Glomerular endothelial cell (primary cell): ENCODE data around the gene SLC6A20. TPM values are rescaled to one million over a fixed set of nuclear protein-coding genes. Genes with fewer than 3 reads are reported as not detected.

Experiments used
- DNase-seq: peaks from one replicate; pipeline ENCODE4 v3.0.0-alpha.2; 2011; ENCODE audit warnings: low read depth, low spot score; ENCODE audit errors: extremely low read depth
- total RNA-seq: library from RNA; depleted of rRNA; stranded (reverse); fragments of >200 nt; gene quantifications from 2 replicates; pipeline ENCODE4 v1.2.3, GENCODE V29; 2015

SLC6A20 gene
- total RNA-seq, 1 donor from 2014 or later = not detected

GRCh38 chr3:45730409-45731154 lies 65.8 kb downstream of the SLC6A20 start:
- no peak for DNase-seq

GRCh38 chr3:45729614-45730013 lies 66.7 kb downstream of the SLC6A20 start:
- no peak for DNase-seq

DNA sequence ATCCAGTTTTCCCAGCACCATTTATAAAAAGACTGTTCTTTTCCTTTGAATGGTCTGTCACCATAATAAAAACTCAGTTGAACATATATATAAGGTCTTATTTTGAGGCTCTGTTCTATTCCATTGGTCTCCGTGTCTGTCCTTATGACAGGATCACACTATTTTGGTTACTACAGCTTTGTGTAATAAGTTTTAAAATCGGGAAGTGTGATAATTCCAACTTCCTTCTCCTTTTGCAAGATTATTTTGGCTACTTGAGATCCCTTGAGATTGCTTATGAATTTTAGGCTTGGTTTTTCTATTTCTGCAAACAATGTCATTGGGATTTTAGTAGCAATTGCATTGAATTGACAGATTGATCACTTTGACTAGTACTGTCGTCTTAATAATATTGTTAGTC lies 71.4 kb downstream of the SLC6A20 start:
- DNase-seq = no peak

- no peak for DNase-seq
Observed at GRCh38 chr3:45719655-45720487, 76.5 kb downstream of the SLC6A20 start.

DNA sequence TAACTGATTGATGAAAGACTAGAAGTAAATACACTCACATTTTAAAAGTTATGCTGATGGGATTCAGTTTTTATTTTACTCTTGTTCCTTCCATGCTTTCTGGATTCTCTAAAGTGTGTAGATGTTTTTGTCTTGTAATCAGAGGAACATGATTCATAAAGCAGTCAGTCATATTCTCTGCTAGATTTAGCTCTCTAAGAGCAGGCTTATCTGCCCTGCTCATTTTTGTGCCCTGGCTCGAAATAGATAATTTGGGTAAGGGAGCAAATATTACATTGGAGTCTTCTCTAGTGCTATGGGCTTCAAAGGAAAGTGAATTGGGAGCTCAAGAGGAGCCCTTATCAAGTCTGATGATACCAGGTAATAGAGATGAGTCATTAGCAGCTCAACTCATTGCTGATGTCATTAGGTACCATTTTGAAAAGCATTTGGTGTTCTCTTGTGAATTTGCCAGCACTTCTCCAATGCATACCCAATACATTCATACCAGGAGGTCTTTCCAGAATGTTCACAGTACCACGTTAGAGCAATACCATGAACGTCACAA lies 79.5 kb downstream of the SLC6A20 start:
- no peak for DNase-seq

DNA sequence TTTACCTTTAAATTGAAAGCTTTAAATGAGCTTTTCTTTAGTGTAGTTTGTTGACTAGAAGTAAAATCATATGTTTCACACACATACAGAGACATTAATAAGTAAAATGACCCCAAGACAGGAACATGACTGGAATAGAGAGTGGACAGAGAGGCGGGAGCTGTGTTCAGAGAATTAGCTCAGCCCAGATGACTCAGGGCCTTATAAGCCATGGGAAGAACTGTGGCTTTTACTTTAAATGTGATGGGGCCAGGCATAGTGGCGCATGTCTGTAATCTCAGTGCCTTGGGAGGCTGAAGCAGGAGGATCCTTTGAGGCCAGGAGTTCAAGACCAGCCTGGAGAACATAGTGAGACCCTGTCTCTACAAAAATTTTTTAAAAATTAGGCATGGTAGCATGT lies 80.4 kb downstream of the SLC6A20 start:
- no peak for DNase-seq

- no peak for DNase-seq
Observed at GRCh38 chr3:45712434-45713110, 83.8 kb downstream of the SLC6A20 start.

DNA sequence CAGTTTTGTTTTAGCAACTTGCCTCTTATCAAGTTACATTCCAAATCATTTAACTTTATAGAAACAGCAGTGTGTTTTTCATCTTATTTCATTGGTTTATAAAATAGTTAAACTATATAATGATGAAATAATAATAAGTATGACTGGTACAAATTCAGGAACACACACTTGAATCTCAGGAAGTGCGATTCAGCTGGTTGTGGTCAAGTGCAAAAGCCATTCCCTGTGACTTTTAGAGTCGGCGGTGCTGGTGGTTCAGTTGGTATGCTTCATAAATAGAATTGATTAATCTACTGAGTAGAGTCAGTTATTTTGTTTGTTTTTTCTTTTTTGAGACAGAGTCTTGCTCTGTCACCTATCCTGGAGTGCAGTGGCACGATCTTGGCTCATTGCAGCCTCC lies 84.4 kb downstream of the SLC6A20 start:
- no peak for DNase-seq

- DNase-seq = no peak
Observed at GRCh38 chr3:45705839-45706808, 90.2 kb downstream of the SLC6A20 start.

Other genes starting within 250 kb of the SLC6A20 start
- gene LIMD1, start 201.8 kb downstream of the SLC6A20 start, total RNA-seq = 28.5 and 28.6 TPM in 2 replicates
- gene SACM1L, start 107.1 kb downstream of the SLC6A20 start, total RNA-seq = 18.1 and 27.8 TPM in 2 replicates
- gene LZTFL1, start 45.6 kb upstream of the SLC6A20 start, total RNA-seq = 16.4 and 17.0 TPM in 2 replicates
- not detected in 2 replicates for gene CCR9, start 90.0 kb upstream of the SLC6A20 start, total RNA-seq
- gene CXCR6, start 146.9 kb upstream of the SLC6A20 start, total RNA-seq = not detected in 2 replicates
- 29.3 and 32.0 TPM in 2 replicates for gene FYCO1, start 199.3 kb upstream of the SLC6A20 start, total RNA-seq
- gene XCR1, start 230.9 kb upstream of the SLC6A20 start, total RNA-seq = not detected in 2 replicates